B cell (primary cell): ENCODE measurements around the gene GPR176.

Experiments used
- CTCF ChIP-seq: fragments of 200-600 bp; IDR thresholded peaks from one replicate; pipeline ENCODE4 v1.8.0; 2022; ENCODE audit warnings: antibody characterized with exemption, mild to moderate bottlenecking
- EZH2 ChIP-seq: IDR thresholded peaks from 2 replicates; pipeline ENCODE4 v1.6.1; 2012; ENCODE audit warnings: borderline replicate concordance, low read depth, mild to moderate bottlenecking, moderate library complexity, low read length; ENCODE audit not compliant: insufficient read depth, poor library complexity, severe bottlenecking

DNA sequence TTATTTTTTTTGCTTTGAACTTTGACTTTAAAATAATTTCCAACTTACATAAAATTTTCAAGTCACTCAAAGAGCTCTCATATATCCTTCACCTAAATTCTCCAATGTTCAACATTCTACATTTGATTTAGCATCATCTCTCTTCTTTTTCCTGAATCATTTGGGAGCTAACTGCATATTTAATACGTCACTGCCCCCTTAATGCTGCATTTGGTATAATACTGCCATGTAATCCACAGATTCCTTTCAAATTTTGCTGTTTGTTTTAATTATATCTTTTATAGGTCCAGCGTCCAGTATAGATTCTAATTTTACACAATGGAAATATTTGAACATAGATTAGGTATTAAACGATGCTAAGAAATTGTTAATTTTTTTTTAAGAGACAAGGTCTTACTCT is 11.5 kb upstream of the GPR176 start:
- TF ChIP-seq CTCF = no peak
- no peak for TF ChIP-seq EZH2
